GM12878 (cell line): ENCODE measurements around the gene VWA8. TPM values are rescaled to one million over a fixed set of nuclear protein-coding genes. Genes with fewer than 3 reads are reported as not detected.

Experiments used
- BCL11A ChIP-seq: IDR thresholded peaks from 2 replicates; pipeline ENCODE4 v1.6.1; 2011; ENCODE audit warnings: low read depth, low read length
- BHLHE40 ChIP-seq, 2 experiments: fragments of 450-650 bp in 1 of 2; IDR thresholded peaks; 2 replicates each; pipeline ENCODE4 v1.6.1; 2011 to 2017; ENCODE audit warnings: low read depth in 2 of 2, borderline replicate concordance in 1 of 2, improper control_type of control experiment in 1 of 2, low read length in 1 of 2, mild to moderate bottlenecking in 1 of 2
- CUX1 ChIP-seq: IDR thresholded peaks from 2 replicates; pipeline ENCODE4 v1.6.1; 2012; ENCODE audit warnings: improper control_type of control experiment, low read depth, low read length; ENCODE audit not compliant: insufficient replicate concordance
- EED ChIP-seq: sonication (generic); IDR thresholded peaks from 2 replicates; pipeline ENCODE4 v1.6.1; 2016; ENCODE audit warnings: antibody characterized with exemption, low read depth
- ESRRA ChIP-seq: IDR thresholded peaks from 2 replicates; pipeline ENCODE4 v1.6.1; 2012; ENCODE audit warnings: mild to moderate bottlenecking, low read length, improper control_type of control experiment
- HDGF ChIP-seq: fragments of 450-650 bp; IDR thresholded peaks from 2 replicates; pipeline ENCODE4 v1.6.1; 2016; ENCODE audit warnings: antibody characterized with exemption
- MYC ChIP-seq: IDR thresholded peaks from 2 replicates; pipeline ENCODE4 v1.6.1; 2011; ENCODE audit warnings: mild to moderate bottlenecking, low read length, moderate library complexity, inconsistent platforms; ENCODE audit not compliant: insufficient read depth, insufficient replicate concordance, insufficient read length, severe bottlenecking
- SKIL ChIP-seq: fragments of 450-650 bp; IDR thresholded peaks from 2 replicates; pipeline ENCODE4 v1.6.1; 2017; ENCODE audit warnings: mild to moderate bottlenecking, low read depth, inconsistent platforms; ENCODE audit not compliant: poor library complexity, severe bottlenecking
- SUZ12 ChIP-seq: fragments of 200-600 bp; sonication (generic); IDR thresholded peaks from one replicate; pipeline ENCODE4 v1.6.1; 2018; ENCODE audit warnings: antibody characterized with exemption, mild to moderate bottlenecking; ENCODE audit not compliant: unreplicated experiment
- ZBTB4 ChIP-seq: fragments of 450-650 bp; formaldehyde crosslinking; IDR thresholded peaks from 2 replicates; pipeline ENCODE4 v1.4.0; 2022; ENCODE audit warnings: mild to moderate bottlenecking, moderate library complexity
- ZNF687 ChIP-seq: fragments of 450-650 bp; IDR thresholded peaks from 2 replicates; pipeline ENCODE4 v1.6.1; 2017; ENCODE audit warnings: mild to moderate bottlenecking, moderate library complexity
- ZSCAN29 ChIP-seq: fragments of 450-650 bp; IDR thresholded peaks from 2 replicates; pipeline ENCODE4 v1.6.1; 2017; ENCODE audit warnings: mild to moderate bottlenecking, moderate library complexity
- ZZZ3 ChIP-seq: IDR thresholded peaks from 2 replicates; pipeline ENCODE4 v1.6.1; 2011; ENCODE audit warnings: low read depth; ENCODE audit not compliant: control insufficient read depth, insufficient read length
- polyA plus RNA-seq, 11 experiments: library from polyadenylated mRNA; depleted of rRNA in 4 of 11; unstranded in 6 of 11; stranded (reverse) in 5 of 11; fragments of >200 nt; fragmentation: Nextera tagmentation in 4 of 11; fragmentation: Illumina TruSeq in 1 of 11; extraction: Ambion mirVana in 4 of 11; extraction: Trizol in 1 of 11; gene quantifications; 1 replicate in 1 of 11; 2 replicates in 10 of 11; pipeline versions ENCODE4 v1.2.1 to v1.2.3, GENCODE V29; 2011 to 2016; ENCODE audit warnings: inconsistent platforms in 2 of 11, missing spikeins in 2 of 11, low read depth in 1 of 11
- total RNA-seq, 4 experiments: library from RNA; depleted of rRNA in 3 of 4; stranded (reverse); fragments of >200 nt in 3 of 4; fragmentation: Illumina TruSeq in 1 of 4; extraction: Trizol in 1 of 4; gene quantifications; 2 replicates each; pipeline versions ENCODE4 v1.2.1 to v1.2.3, GENCODE V29; 2013 to 2021

Gene VWA8
- total and polyA plus RNA-seq, 10 of the 15 experiments (the other 5 are each of a cell fraction or from before 2014, with no cell fraction given) = 3.0 to 21.8 (median 13.5) TPM

- TF ChIP-seq ZBTB4 (CRISPR knock-in tag) (no peak), ZZZ3 (no peak), EED (peak; percentile 24; the same call in 1 of the 2 replicates), HDGF (no peak; the same call in 1 of the 2 replicates), SUZ12 (no peak), ZNF687 (peak; percentile 63; the same call in 1 of the 2 replicates), CUX1 (no peak), BCL11A (no peak), ESRRA (no peak), ZSCAN29 (no peak), MYC (peak; percentile 63), BHLHE40 (IDR thresholded peaks at IDR 0.05; ENCODE audit: borderline replicate concordance in 1 of 2, low read depth in 2 of 2, low read length in 1 of 2) (peak; percentile 71 to 94; a peak in 3 of 4 replicates), SKIL (no peak)
Measured at GRCh38 chr13:41960637-41961465, at the start of gene VWA8 (continued).
